IPS-NIHi7 (cell line): Measurements from ENCODE around the gene CHRNA3.
"Not testable (repeated sequence)": the region's sequence is repeated elsewhere in the genome, so short reads cannot be mapped to it uniquely, and the experiment has no call there.

Source experiments
- DNase-seq: peaks from one replicate; pipeline ENCODE4 v3.0.0; 2012; ENCODE audit warnings: mixed read lengths; ENCODE audit errors: extremely low spot score

Gene CHRNA3

GRCh38 chr15:78617516-78617915 is 3.3 kb downstream of the CHRNA3 start:
- DNase-seq = no peak

DNA sequence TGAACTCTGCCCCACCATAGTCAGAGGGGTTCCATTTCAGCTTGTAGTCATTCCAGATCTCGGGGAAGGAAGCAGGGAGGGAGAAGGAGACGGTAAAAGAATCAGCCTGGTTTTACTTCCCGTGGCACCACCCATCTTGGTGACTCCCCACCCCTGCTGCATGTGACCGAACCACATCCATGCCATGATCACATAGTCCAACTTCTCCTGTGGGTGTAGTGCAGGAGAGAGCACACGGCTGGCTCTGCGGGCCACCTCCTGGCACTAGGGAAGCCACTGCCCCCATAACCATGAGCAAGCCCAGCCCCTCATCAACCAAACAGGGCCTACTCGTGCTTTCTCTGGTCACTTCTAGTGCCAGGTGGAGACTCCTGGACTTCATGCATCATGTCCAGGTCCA is 3.7 kb downstream of the CHRNA3 start:
- no peak for DNase-seq

DNA sequence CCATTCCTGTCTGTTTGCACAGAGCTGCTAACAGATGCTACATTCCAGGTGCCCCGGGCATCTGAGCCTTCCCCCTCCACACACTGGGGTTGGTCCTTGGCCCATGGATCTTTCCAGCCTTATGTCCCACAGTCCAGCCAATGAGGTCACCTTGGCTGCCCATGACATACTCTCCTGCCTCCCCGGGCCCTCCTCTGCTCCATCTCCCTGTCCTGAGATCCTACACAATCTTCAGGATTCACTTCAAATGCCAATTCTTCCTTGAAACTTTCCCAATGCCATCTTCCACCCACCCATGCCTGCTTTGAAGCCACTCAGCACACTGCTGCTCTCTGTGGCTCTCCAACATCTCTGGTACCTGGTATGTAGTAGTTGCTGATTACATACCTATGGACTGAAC is 4.3 kb downstream of the CHRNA3 start:
- DNase-seq = no peak

DNA sequence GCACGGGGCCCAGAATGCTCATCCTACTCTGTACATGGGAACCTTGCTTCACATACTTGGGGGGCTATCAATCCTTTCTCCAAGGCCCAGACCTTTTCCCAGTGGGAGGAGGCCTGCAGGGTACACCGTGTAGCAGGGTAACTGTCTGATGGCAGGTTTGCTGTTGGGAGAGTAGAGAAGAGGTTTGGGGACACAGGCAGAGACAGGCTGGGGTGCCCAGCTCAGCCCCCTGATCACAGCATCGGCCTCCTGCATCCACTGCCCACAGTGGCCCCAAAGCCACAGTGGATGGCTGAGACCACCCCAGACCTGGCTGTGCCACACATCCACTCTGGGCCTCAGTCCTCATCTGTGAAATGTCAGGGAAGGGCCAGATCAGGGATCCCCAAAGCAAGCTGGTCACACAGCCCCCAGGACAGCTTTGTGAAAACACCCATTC is 5.6 kb downstream of the CHRNA3 start:
- no peak for DNase-seq

- DNase-seq = no peak
Measured at GRCh38 chr15:78614021-78614420, 6.8 kb downstream of the CHRNA3 start.

GRCh38 chr15:78609551-78609950 is 11.2 kb downstream of the CHRNA3 start:
- not testable (repeated sequence) for DNase-seq

DNA sequence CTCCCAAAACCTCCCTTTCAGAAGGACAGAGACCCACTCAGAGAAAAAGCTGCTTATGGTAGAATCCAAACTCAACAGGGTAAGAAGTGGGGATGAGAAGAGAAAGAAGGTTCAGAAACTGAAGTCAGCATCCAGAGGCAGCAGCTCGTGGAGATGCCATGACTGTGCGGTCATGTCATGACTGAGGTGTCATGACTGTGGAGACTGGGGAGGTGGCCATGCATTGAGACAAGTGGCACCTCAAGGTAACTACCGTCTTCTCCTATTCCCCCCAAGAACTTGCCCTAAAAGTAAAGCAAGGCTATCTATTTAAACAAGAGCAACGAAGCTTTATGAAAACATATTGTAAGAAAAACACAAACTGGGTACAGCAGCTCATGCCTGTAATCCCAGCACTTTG is 15.1 kb downstream of the CHRNA3 start:
- DNase-seq = no peak

GRCh38 chr15:78605201-78605600 is 15.6 kb downstream of the CHRNA3 start:
- no peak for DNase-seq

GRCh38 chr15:78604420-78604819 is 16.4 kb downstream of the CHRNA3 start:
- no peak for DNase-seq

GRCh38 chr15:78603467-78603866 is 17.3 kb downstream of the CHRNA3 start:
- no peak for DNase-seq

- DNase-seq = no peak
Measured at GRCh38 chr15:78599189-78599588, 21.6 kb downstream of the CHRNA3 start.

DNA sequence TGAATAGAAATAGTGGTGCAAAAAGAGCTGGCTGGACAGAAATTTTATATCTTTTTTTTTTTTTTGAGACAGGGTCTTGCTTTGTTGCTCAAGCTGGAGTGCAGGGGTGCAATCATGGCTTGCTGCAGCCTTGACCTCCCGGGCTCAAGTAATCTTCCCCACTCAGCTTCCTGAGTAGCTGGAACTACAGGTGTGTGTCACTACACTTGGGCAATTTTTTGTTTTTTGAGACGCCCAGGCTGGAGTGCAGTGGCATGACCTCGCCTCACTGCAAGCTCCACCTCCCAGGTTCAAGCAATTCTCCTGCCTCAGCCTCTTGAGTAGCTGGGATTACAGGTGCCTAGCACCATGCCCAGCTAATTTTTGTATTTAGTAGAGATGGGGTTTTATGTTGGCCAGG is 22.4 kb downstream of the CHRNA3 start:
- DNase-seq = no peak

- DNase-seq = no peak
Measured at GRCh38 chr15:78597583-78597982, 23.2 kb downstream of the CHRNA3 start.

DNA sequence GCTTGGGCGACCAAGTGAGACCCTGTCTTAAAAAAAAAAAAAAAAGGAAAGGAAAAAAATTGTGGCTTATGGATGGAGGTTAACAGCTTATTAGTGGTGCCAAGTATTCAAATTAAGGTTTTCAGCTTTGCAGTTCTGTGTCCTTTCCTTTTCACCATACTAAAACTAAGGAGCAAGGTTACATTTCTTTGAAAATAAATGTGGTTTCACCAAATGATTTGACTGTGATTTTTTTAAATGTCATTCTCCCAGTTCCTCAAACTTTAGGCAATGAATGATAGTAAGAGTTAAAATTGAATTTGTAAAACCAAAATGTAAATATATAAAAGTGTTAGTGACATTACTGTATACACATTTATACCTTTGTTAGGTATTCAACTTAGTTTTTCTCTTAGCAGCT is 45.9 kb downstream of the CHRNA3 start:
- DNase-seq = no peak

GRCh38 chr15:78573416-78573815 is 47.4 kb downstream of the CHRNA3 start:
- no peak for DNase-seq

DNA sequence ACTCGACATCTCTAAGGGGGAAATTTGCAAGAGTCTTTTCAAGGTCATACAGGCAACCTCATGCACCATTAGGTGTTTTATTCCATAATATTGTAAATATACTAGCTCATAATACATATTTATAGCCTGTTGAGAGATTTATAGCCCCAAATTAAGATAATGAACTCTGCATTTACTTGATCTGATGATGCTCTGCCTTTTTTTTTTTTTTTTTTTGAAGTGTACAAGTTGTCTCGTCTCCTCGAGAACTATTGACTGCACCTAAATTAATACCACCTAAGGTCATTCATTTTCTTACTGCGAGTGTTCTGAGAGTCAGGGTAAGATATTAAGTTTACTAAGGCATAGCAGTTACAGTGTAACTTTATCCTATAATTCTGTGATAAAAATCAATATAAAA is 49.4 kb downstream of the CHRNA3 start:
- no peak for DNase-seq

DNA sequence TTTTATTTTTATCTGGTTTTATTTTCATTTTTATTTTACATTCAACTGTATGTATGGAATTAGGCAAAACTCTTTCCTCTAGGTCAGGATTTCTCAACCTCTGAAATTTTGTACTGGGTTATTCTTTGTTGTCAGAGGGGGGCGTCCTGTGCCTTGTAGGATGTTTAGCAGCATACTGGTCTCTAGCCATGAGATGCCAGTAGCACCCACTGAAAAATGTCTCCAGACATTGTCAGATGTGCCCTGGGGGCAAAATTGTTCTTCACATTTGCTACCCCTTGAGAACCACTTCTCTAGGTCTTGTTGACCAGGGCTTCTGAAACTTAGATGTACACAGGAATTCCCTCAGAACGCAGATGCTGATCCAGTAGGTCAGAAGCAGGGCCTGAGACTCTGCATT is 50.1 kb downstream of the CHRNA3 start:
- peak; percentile 20 for DNase-seq

DNA sequence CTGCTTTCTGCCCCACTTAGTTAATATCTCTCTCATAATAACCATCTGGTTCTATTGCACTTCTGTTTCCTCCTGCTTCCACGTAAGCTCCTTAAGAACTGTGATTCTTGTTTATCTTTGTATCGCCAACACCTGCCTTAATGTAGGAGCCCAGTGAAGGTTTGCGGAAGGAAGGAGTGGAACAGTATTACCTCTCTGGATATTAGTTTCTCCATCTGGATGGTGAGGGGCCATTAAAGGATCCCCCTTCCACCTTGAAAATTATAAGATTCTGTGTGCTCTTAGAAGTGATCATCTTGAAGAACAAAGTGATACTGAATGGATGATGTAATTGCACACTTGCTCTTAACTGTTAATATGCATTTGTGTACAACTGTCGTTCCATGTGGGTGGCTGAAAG is 53.3 kb downstream of the CHRNA3 start:
- no peak for DNase-seq

DNA sequence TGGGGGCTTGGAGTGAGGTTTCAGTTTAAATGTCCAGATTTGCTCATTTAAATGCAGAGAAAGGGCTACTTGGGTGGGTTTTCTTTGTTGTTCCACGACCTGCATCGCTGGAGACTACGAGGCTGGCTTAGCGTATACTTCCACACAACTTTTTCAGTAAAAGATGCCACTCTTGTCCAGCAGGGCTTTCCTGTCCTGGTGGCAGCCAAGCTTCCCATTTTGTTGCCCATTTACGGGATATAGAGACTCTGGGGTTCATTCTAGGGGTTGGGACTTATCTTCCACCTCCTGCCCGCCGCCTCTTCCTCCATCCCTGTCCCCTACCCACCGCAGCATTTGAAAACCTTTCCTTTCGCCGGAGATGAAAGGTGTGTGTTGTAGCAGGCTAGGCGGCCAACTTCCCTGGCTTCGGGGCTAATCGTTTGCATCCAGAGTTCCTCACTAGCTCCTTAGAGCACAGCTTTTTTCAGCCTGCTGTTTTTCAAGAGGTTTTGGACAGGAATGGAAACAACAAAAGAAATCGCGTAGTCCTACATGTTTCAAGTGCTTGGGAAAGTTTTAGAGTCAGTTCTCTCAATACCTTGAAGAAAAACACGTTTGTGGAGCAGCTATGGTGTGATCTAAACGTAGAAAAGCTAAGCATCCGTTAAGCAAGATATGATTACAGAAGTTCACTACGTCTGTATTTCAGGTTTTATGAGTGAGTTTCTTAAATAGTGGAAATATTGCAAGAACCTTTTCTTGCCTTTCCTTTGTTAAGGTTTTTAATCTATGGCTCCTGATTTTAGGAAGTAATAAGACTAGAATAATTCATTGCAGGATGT is 54.6 kb downstream of the CHRNA3 start:
- peak; percentile 38 for DNase-seq

- peak; percentile 98 for DNase-seq
Measured at GRCh38 chr15:78565097-78565950, 55.5 kb downstream of the CHRNA3 start, which contains the start of gene CHRNA5. Gene CHRNA5, plus strand, starts transcription at chr15:78565520. Its CDS starts 200 bp downstream, at chr15:78565720.

DNA sequence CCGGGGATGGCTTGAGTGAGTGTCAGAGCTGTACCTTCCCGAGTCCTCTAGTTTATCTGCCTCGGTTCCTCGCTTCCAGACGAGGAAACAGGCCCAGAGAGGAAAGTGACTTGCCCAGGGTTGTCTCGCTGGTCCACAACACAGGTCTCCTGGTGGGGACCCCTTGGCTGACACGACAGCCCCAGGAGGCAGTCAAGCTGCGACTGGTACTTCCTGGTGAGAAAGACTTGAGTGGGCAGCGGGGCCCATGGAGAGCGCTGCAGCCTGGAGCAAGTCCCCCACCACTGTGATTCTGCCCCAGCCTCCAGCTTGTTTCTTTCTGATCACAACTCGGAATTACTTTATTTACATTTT is 56.1 kb downstream of the CHRNA3 start:
- DNase-seq = no peak

- DNase-seq = no peak
Measured at GRCh38 chr15:78563092-78563491, 57.7 kb downstream of the CHRNA3 start.

DNA sequence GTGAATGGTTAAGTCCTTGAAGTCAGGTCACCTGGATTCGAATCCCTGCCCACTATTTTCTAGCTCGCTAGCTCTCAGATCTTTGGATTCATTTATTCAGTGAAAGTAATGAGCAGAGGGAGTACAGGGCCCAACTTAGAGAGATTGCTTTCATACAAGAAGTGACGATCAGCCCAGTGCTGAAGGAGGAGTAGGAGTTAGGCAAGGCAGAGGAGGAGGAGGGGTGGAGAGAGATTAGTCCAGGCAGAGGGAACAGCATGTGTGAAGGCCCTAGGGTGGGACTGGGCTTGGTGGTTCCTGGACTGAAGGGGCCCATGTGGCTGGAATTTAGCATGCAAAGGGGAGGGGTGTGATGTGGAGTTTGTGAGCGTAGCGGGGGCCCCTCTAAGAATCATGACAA is 59.3 kb downstream of the CHRNA3 start:
- no peak for DNase-seq
